OCI-LY1 (cell line): Measurements from ENCODE around the gene ENTPD6.

Experiments
- H2AFZ ChIP-seq: fragments of 200-600 bp; sonication (generic), shearing (Covaris generic); 2 replicates; pipeline ENCODE4 v1.6.0; 2014; ENCODE audit warnings: antibody characterized with exemption, mild to moderate bottlenecking, low read length
- H3F3A ChIP-seq: fragments of 200-600 bp; sonication (generic), shearing (Covaris generic); 2 replicates; pipeline ENCODE4 v1.6.0; 2014; ENCODE audit warnings: mild to moderate bottlenecking, antibody characterized with exemption, low read length, moderate library complexity; ENCODE audit not compliant: insufficient read depth
- H3K27ac ChIP-seq: fragments of 200-600 bp; sonication (generic); 2 replicates; pipeline ENCODE4 v1.5.1; 2014; ENCODE audit warnings: low read length, mixed run types, mild to moderate bottlenecking, low read depth; ENCODE audit not compliant: poor library complexity, severe bottlenecking
- H3K27me3 ChIP-seq: fragments of 200-600 bp; sonication (generic); 2 replicates; pipeline ENCODE4 v1.6.0; 2014; ENCODE audit warnings: antibody characterized with exemption, mild to moderate bottlenecking, low read length, moderate library complexity; ENCODE audit not compliant: insufficient read depth
- H3K36me3 ChIP-seq: fragments of 200-600 bp; sonication (generic); 2 replicates; pipeline ENCODE4 v1.6.1; 2014; ENCODE audit warnings: mild to moderate bottlenecking, antibody characterized with exemption, low read length, moderate library complexity, mixed read lengths; ENCODE audit not compliant: insufficient read depth
- H3K4me1 ChIP-seq: fragments of 200-600 bp; sonication (generic); 2 replicates; pipeline ENCODE4 v1.5.1; 2014; ENCODE audit warnings: mild to moderate bottlenecking, low read length, moderate library complexity; ENCODE audit not compliant: insufficient read depth, severe bottlenecking
- H3K4me2 ChIP-seq: fragments of 200-600 bp; sonication (generic), shearing (Covaris generic); 2 replicates; pipeline ENCODE4 v1.6.1; 2014; ENCODE audit warnings: low read length
- H3K4me3 ChIP-seq: fragments of 200-600 bp; sonication (generic); 2 replicates; pipeline ENCODE4 v1.5.1; 2014; ENCODE audit warnings: low read length, low read depth, mild to moderate bottlenecking, mixed read lengths; ENCODE audit not compliant: poor library complexity, severe bottlenecking
- H3K79me2 ChIP-seq: fragments of 200-600 bp; shearing (Covaris generic); 2 replicates; pipeline ENCODE4 v1.6.1; 2016; ENCODE audit warnings: mixed run types, low read length, mixed read lengths; ENCODE audit not compliant: insufficient read depth
- H3K9ac ChIP-seq: fragments of 200-600 bp; sonication (generic), shearing (Covaris generic); 2 replicates; pipeline ENCODE4 v1.6.1; 2014; ENCODE audit warnings: mild to moderate bottlenecking, low read length, mixed read lengths
- H3K9me2 ChIP-seq: fragments of 200-600 bp; sonication (generic), shearing (Covaris generic); 2 replicates; pipeline ENCODE4 v1.6.1; 2014; ENCODE audit warnings: low read depth, mild to moderate bottlenecking, low read length, mixed read lengths
- H3K9me3 ChIP-seq: fragments of 200-600 bp; shearing (Covaris generic); 2 replicates; pipeline ENCODE4 v1.6.1; 2014; ENCODE audit warnings: low read length, mixed read lengths
- H4K20me1 ChIP-seq: fragments of 200-600 bp; sonication (generic), shearing (Covaris generic); 2 replicates; pipeline ENCODE4 v1.6.0; 2016; ENCODE audit warnings: mild to moderate bottlenecking, low read length; ENCODE audit not compliant: insufficient read depth
- CTCF ChIP-seq: fragments of 200-600 bp; sonication (generic), shearing (Covaris generic); IDR thresholded peaks from 2 replicates; pipeline ENCODE4 v1.5.1; 2017; ENCODE audit warnings: mild to moderate bottlenecking, antibody characterized with exemption, low read length, moderate library complexity, mixed read lengths
- EZH2 ChIP-seq: fragments of 200-600 bp; sonication (generic), shearing (Covaris generic); IDR thresholded peaks from 2 replicates; pipeline ENCODE4 v1.8.0; 2017; ENCODE audit warnings: borderline replicate concordance, mixed run types, mild to moderate bottlenecking, antibody characterized with exemption, low read length, moderate library complexity, mixed read lengths

Gene ENTPD6

GRCh38 chr20:25209400-25209799 lies 13.9 kb downstream of the ENTPD6 start:
- Histone ChIP-seq H3K27ac (no peak overlapping the region), H3K79me2 (no peaks in the 10 kb centered on the region)

GRCh38 chr20:25209911-25210310 lies 14.4 kb downstream of the ENTPD6 start:
- H3K4me3 ChIP-seq: no peak overlapping the region
- H4K20me1 ChIP-seq: no peaks in the 10 kb centered on the region
- TF ChIP-seq CTCF (no peak), EZH2 (no peak)
- H3K27me3 ChIP-seq: no peaks in the 10 kb centered on the region
- no peak overlapping the region for H3K4me2 ChIP-seq
- no peaks in the 10 kb centered on the region for H3F3A ChIP-seq
- H3K4me1 ChIP-seq: peaks cover 1% of the 10 kb centered on the region
- no peak overlapping the region for H2AFZ ChIP-seq
- H3K36me3 ChIP-seq: peaks cover 18% of the 10 kb centered on the region; the same call in 1 of the 2 replicates
- H3K9ac ChIP-seq: no peak overlapping the region
- no peak overlapping the region for H3K27ac ChIP-seq
- H3K9me3 ChIP-seq: no peaks in the 10 kb centered on the region
- no peaks in the 10 kb centered on the region for H3K9me2 ChIP-seq
- no peaks in the 10 kb centered on the region for H3K79me2 ChIP-seq

More at GRCh38 chr20:25209400-25209799, 13.9 kb downstream of the ENTPD6 start:
- Histone ChIP-seq H3K9me3 (no peaks in the 10 kb centered on the region), H4K20me1 (no peaks in the 10 kb centered on the region), H2AFZ (no peak overlapping the region), H3K9me2 (no peaks in the 10 kb centered on the region), H3K4me3 (no peak overlapping the region), H3K36me3 (peaks cover 18% of the 10 kb centered on the region; the same call in 1 of the 2 replicates), H3K27me3 (no peaks in the 10 kb centered on the region), H3K9ac (no peak overlapping the region), H3K4me2 (no peak overlapping the region), H3F3A (no peaks in the 10 kb centered on the region), H3K4me1 (peaks cover 6% of the 10 kb centered on the region)
- TF ChIP-seq EZH2 (no peak), CTCF (no peak)

- Histone ChIP-seq H3K27me3 (no peaks in the 10 kb centered on the region), H2AFZ (no peak overlapping the region), H3K9ac (no peak overlapping the region), H3K27ac (no peak overlapping the region), H3K9me2 (no peaks in the 10 kb centered on the region), H3K4me3 (no peak overlapping the region), H3K79me2 (no peaks in the 10 kb centered on the region), H3K4me2 (no peak overlapping the region), H4K20me1 (no peaks in the 10 kb centered on the region), H3K36me3 (peaks cover 18% of the 10 kb centered on the region; the same call in 1 of the 2 replicates), H3F3A (no peaks in the 10 kb centered on the region), H3K9me3 (no peaks in the 10 kb centered on the region), H3K4me1 (no peaks in the 10 kb centered on the region)
- TF ChIP-seq EZH2: no peak
- TF ChIP-seq CTCF: no peak
These were observed 15.8 kb downstream of the ENTPD6 start for GRCh38 chr20:25211273-25211672.
